ENCODE measurements around the gene DCLK1.

GRCh38 chr13:35720690-35721554, 410.3 kb downstream of the DCLK1 start:
- TF ChIP-seq CTCF (IDR thresholded peaks at IDR 0.05; ENCODE audit: poor library complexity): peak; percentile 99
- TF ChIP-seq EZH2phosphoT487 (IDR thresholded peaks at IDR 0.05; ENCODE audit: low read depth, severe bottlenecking, unreplicated experiment): no peak

Measured in hepatocyte (in vitro differentiated cells).